HCT116 (cell line): ENCODE data around the gene NAT16. TPM values are rescaled to one million over a fixed set of nuclear protein-coding genes. Genes with fewer than 3 reads are reported as not detected.

ENCODE experiments used
- ATAC-seq: fragments of 200-7000 bp; cut with Tn5 transposase; 2 replicates; pipeline ENCODE4 v1.9.1; 2020; ENCODE audit warnings: mild to moderate bottlenecking, moderate library complexity
- BruUV-seq: library from RNA; stranded (reverse); fragments of 400-500 nt; replicated peaks from 2 replicates; lab custom pipeline; 2021; lab: Mats Ljungman, UMichigan
- CTCF ChIA-PET: fragments of 300-600 bp; sonication (Branson Sonifier 250); formaldehyde crosslinking; loops from one replicate; lab custom pipeline; 2021; ENCODE audit warnings: antibody characterized with exemption; lab: Charles Lee
- POLR2A ChIA-PET: fragments of 300-600, 350-600 bp; sonication (Branson Sonifier 250); formaldehyde crosslinking; loops from one replicate; lab custom pipeline; 2021; ENCODE audit warnings: antibody characterized with exemption; lab: Charles Lee
- RAD21 ChIA-PET, 2 experiments: fragments of 300-600 bp; sonication (Branson Sonifier 250); formaldehyde crosslinking; loops; one replicate each; lab custom pipeline; 2023; ENCODE audit warnings: low total read pairs in 2 of 2; ENCODE audit not compliant: uncharacterized antibody in 2 of 2, unreplicated experiment in 2 of 2, low non-redundant PET in 1 of 2; lab: Charles Lee
- DNase-seq: peaks from one replicate; pipeline ENCODE4 v3.0.0-alpha.2; 2010; ENCODE audit warnings: low read depth, low spot score
- H2AFZ ChIP-seq: fragments of 200-600 bp; shearing (Covaris generic), sonication (generic); 2 replicates; pipeline ENCODE4 v1.6.1; 2017; ENCODE audit warnings: low read depth, mixed run types, mixed read lengths, antibody characterized with exemption, low read length; ENCODE audit not compliant: poor library complexity, severe bottlenecking
- H3K27ac ChIP-seq: 2 replicates; pipeline ENCODE4 v1.5.1; 2012; ENCODE audit warnings: low read depth, low read length
- H3K27me3 ChIP-seq: fragments of 200-600 bp; sonication (generic); 2 replicates; pipeline ENCODE4 v1.6.1; 2016; ENCODE audit warnings: mixed run types, low read length, mixed read lengths; ENCODE audit not compliant: insufficient read depth
- H3K36me3 ChIP-seq, 2 experiments: fragments of 200-500 bp in 1 of 2; fragments of 200-600 bp in 1 of 2; sonication (Bioruptor generic) in 1 of 2; sonication (generic) in 1 of 2; 2 replicates each; pipeline versions ENCODE4 v1.5.1 to v1.6.1; 2014 to 2016; ENCODE audit warnings: low read length in 2 of 2, inconsistent platforms in 1 of 2, mixed read lengths in 1 of 2, mixed run types in 1 of 2; ENCODE audit not compliant: insufficient read depth in 2 of 2, control insufficient read depth in 1 of 2
- H3K4me1 ChIP-seq, 2 experiments: fragments of 200-600 bp in 1 of 2; sonication (generic) in 1 of 2; 2 replicates each; pipeline versions ENCODE4 v1.5.1 to v1.6.1; 2012 to 2017; ENCODE audit warnings: low read length in 2 of 2, inconsistent platforms in 1 of 2, mild to moderate bottlenecking in 1 of 2, mixed read lengths in 1 of 2, mixed run types in 1 of 2, moderate library complexity in 1 of 2; ENCODE audit not compliant: insufficient read depth in 2 of 2, control insufficient read depth in 1 of 2
- H3K4me2 ChIP-seq: fragments of 200-600 bp; sonication (generic); 2 replicates; pipeline ENCODE4 v1.6.1; 2017; ENCODE audit warnings: mixed run types, low read length, mixed read lengths
- H3K4me3 ChIP-seq, 2 experiments: fragments of 200-600 bp in 1 of 2; sonication (generic) in 1 of 2; replicated peaks in 1 of 2; 2 replicates each; pipeline ENCODE4 v1.5.1; 2011 to 2016; ENCODE audit warnings: low read length in 2 of 2, control low read depth in 1 of 2, low read depth in 1 of 2, mild to moderate bottlenecking in 1 of 2, mixed read lengths in 1 of 2, mixed run types in 1 of 2
- H3K79me2 ChIP-seq: fragments of 200-600 bp; sonication (generic); 2 replicates; pipeline ENCODE4 v1.6.1; 2017; ENCODE audit warnings: mild to moderate bottlenecking, mixed run types, low read length, moderate library complexity, mixed read lengths; ENCODE audit not compliant: insufficient read depth
- H3K9ac ChIP-seq: fragments of 200-600 bp; sonication (generic); 2 replicates; pipeline ENCODE4 v1.6.1; 2016; ENCODE audit warnings: low read length, mixed read lengths
- H3K9me2 ChIP-seq: fragments of 200-600 bp; sonication (generic), shearing (Covaris generic); 2 replicates; pipeline ENCODE4 v1.6.1; 2017; ENCODE audit warnings: mixed run types, mild to moderate bottlenecking, moderate library complexity; ENCODE audit not compliant: insufficient read depth
- H3K9me3 ChIP-seq, 2 experiments: fragments of 200-500 bp in 1 of 2; fragments of 200-600 bp in 1 of 2; sonication (Bioruptor generic) in 1 of 2; sonication (generic) in 1 of 2; 2 replicates each; pipeline ENCODE4 v1.6.1; 2014 to 2017; ENCODE audit warnings: low read length in 2 of 2, mixed read lengths in 2 of 2, inconsistent platforms in 1 of 2, low read depth in 1 of 2, mild to moderate bottlenecking in 1 of 2, mixed run types in 1 of 2, moderate library complexity in 1 of 2; ENCODE audit not compliant: control insufficient read depth in 1 of 2, insufficient read depth in 1 of 2
- H4K20me1 ChIP-seq: fragments of 200-600 bp; sonication (generic), shearing (Covaris generic); 2 replicates; pipeline ENCODE4 v1.6.1; 2017; ENCODE audit warnings: mixed run types, mild to moderate bottlenecking, moderate library complexity; ENCODE audit not compliant: insufficient read depth
- CBX3 ChIP-seq: IDR thresholded peaks from 2 replicates; pipeline ENCODE4 v1.6.1; 2012; ENCODE audit warnings: low read depth
- ELF1 ChIP-seq: IDR thresholded peaks from 2 replicates; pipeline ENCODE4 v1.6.1; 2012; ENCODE audit warnings: low read depth, borderline replicate concordance
- EZH2 ChIP-seq: fragments of 200-600 bp; sonication (generic); IDR thresholded peaks from 2 replicates; pipeline ENCODE4 v1.6.1; 2017; ENCODE audit warnings: antibody characterized with exemption, mixed run types
- POLR2AphosphoS5 ChIP-seq: IDR thresholded peaks from 2 replicates; pipeline ENCODE4 v1.6.1; 2011; ENCODE audit warnings: mild to moderate bottlenecking, low read depth, low read length, moderate library complexity
- SIN3A ChIP-seq: IDR thresholded peaks from 2 replicates; pipeline ENCODE4 v1.6.1; 2012; ENCODE audit warnings: low read depth
- TCF7L2 ChIP-seq: IDR thresholded peaks from 2 replicates; pipeline ENCODE4 v1.7.0; 2011; ENCODE audit warnings: borderline replicate concordance, inconsistent platforms; ENCODE audit not compliant: insufficient read depth, insufficient read length; ENCODE audit errors: extremely low read depth
- ZNF274 ChIP-seq: fragments of 200-500 bp; sonication (Bioruptor generic); IDR thresholded peaks from 2 replicates; pipeline ENCODE4 v1.6.1; 2014; ENCODE audit warnings: mild to moderate bottlenecking, low read depth, low read length, inconsistent platforms
- intact Hi-C: fragments of 100-400 bp; cut with micrococcal nuclease; formaldehyde crosslinking; loops from 2 replicates; pipeline ENCODE4 v1.10.0; 2022
- total RNA-seq: library from RNA; stranded (reverse); gene quantifications from one replicate; pipeline ENCODE4 v1.2.1, GENCODE V29; 2021; ENCODE audit not compliant: unreplicated experiment
- TF ChIP-seq, protein P1 (sequence below): IDR thresholded peaks from 2 replicates; pipeline ENCODE4 v1.6.1; 2011; ENCODE audit warnings: mild to moderate bottlenecking, low read length, moderate library complexity; ENCODE audit not compliant: insufficient replicate concordance; ENCODE audit errors: extremely low read depth
- TF ChIP-seq, protein P2 (sequence below): IDR thresholded peaks from 2 replicates; pipeline ENCODE4 v1.6.1; 2012
- TF ChIP-seq, protein P3 (sequence below), 3 experiments: fragments of 200-600 bp in 1 of 3; sonication (generic) in 1 of 3; IDR thresholded peaks in 2 of 3; conservative IDR thresholded peaks in 1 of 3; 2 replicates each; pipeline ENCODE4 v1.5.1; 2012 to 2017; ENCODE audit warnings: low read depth in 2 of 3, low read length in 2 of 3, antibody characterized with exemption in 1 of 3, borderline replicate concordance in 1 of 3, control low read depth in 1 of 3, mild to moderate bottlenecking in 1 of 3, mixed read lengths in 1 of 3, mixed run types in 1 of 3, moderate library complexity in 1 of 3; ENCODE audit not compliant: insufficient read depth in 1 of 3

Gene NAT16
- total RNA-seq, 1 experiment from 2014 or later: 2.0 TPM

GRCh38 chr7:101170617-101171441, 9.3 kb downstream of the NAT16 start:
- no peaks in the 10 kb centered on the region for H3K9me3 ChIP-seq
- no peak overlapping the region for H2AFZ ChIP-seq
- no peak for DNase-seq
- no peaks in the 10 kb centered on the region for H3K36me3 ChIP-seq
- H3K27ac ChIP-seq: no peak overlapping the region
- H3K9ac ChIP-seq: no peak overlapping the region
- H3K4me2 ChIP-seq: 0 out of 2 replicates have a peak overlapping the region, but pooled peaks have one; percentile 80
- ChIA-PET RAD21 (interaction anchor here in 1 of 2 experiments (0.6 kb wide), 1 partner anchor 9 kb away, joined by 3 read pairs; no protein-coding TSS in a partner anchor), POLR2A (interaction anchor here (1.1 kb wide), 1 partner anchor 8 kb away, joined by 3 read pairs; no protein-coding TSS in a partner anchor), CTCF (interaction anchor here (1.0 to 1.6 kb wide), 4 partner anchors 12 to 112 kb away, joined by 3 to 12 read pairs (median 4); no protein-coding TSS in a partner anchor)
- BruUV-seq: TSS peak; percentile 12
- H3K27me3 ChIP-seq: no peaks in the 10 kb centered on the region
- no peaks in the 10 kb centered on the region for H3K79me2 ChIP-seq
- intact Hi-C loops: no loop called here
- H3K4me1 ChIP-seq: peaks cover 46 to 77% of the 10 kb centered on the region in 2 experiments
- no peaks in the 10 kb centered on the region for H3K9me2 ChIP-seq
- TF ChIP-seq TCF7L2: peak; percentile 26
- TF ChIP-seq ELF1: no peak
- TF ChIP-seq, all 23 proteins: peak for 1
- H4K20me1 ChIP-seq: no peaks in the 10 kb centered on the region
- no peak for ATAC-seq
- no peak overlapping the region for H3K4me3 ChIP-seq

- BruUV-seq: no TSS peak
- H4K20me1 ChIP-seq: no peaks in the 10 kb centered on the region
- H3K27ac ChIP-seq: no peak overlapping the region
- ChIA-PET CTCF (interaction anchor here (1.0 to 1.6 kb wide), 3 partner anchors 12 to 26 kb away, joined by 3 to 12 read pairs (median 3); no protein-coding TSS in a partner anchor), RAD21 (no interaction called here), POLR2A (no interaction called here)
- peaks cover 50 to 84% of the 10 kb centered on the region in 2 experiments for H3K4me1 ChIP-seq
- intact Hi-C loops: loop anchor here (1.0 kb wide), 1 partner anchor 26 kb away; no protein-coding TSS in a partner anchor
- ATAC-seq (peak; percentile 43), DNase-seq (no peak)
- H3K9me2 ChIP-seq: no peaks in the 10 kb centered on the region
- no peaks in the 10 kb centered on the region for H3K27me3 ChIP-seq
- peak overlapping the region; percentile 49 to 55 for H3K4me3 ChIP-seq
- peak overlapping the region; percentile 54 for H3K9ac ChIP-seq
- H3K9me3 ChIP-seq: no peaks in the 10 kb centered on the region
- H2AFZ ChIP-seq: no peak overlapping the region
- peak overlapping the region; percentile 80 for H3K4me2 ChIP-seq
- H3K36me3 ChIP-seq: no peaks in the 10 kb centered on the region
- H3K79me2 ChIP-seq: no peaks in the 10 kb centered on the region
- peak; percentile 39; the same call in 1 of the 2 replicates for TF ChIP-seq POLR2AphosphoS5
- TF ChIP-seq CBX3: no peak
- TF ChIP-seq, protein P1, sequence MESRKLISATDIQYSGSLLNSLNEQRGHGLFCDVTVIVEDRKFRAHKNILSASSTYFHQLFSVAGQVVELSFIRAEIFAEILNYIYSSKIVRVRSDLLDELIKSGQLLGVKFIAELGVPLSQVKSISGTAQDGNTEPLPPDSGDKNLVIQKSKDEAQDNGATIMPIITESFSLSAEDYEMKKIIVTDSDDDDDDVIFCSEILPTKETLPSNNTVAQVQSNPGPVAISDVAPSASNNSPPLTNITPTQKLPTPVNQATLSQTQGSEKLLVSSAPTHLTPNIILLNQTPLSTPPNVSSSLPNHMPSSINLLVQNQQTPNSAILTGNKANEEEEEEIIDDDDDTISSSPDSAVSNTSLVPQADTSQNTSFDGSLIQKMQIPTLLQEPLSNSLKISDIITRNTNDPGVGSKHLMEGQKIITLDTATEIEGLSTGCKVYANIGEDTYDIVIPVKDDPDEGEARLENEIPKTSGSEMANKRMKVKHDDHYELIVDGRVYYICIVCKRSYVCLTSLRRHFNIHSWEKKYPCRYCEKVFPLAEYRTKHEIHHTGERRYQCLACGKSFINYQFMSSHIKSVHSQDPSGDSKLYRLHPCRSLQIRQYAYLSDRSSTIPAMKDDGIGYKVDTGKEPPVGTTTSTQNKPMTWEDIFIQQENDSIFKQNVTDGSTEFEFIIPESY: no peak
- TF ChIP-seq, protein P2, sequence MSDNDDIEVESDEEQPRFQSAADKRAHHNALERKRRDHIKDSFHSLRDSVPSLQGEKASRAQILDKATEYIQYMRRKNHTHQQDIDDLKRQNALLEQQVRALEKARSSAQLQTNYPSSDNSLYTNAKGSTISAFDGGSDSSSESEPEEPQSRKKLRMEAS: no peak
- TF ChIP-seq ELF1: no peak
- no peak for TF ChIP-seq ZNF274
- no peak for TF ChIP-seq SIN3A
- TF ChIP-seq EZH2: no peak
- TF ChIP-seq, protein P3, sequence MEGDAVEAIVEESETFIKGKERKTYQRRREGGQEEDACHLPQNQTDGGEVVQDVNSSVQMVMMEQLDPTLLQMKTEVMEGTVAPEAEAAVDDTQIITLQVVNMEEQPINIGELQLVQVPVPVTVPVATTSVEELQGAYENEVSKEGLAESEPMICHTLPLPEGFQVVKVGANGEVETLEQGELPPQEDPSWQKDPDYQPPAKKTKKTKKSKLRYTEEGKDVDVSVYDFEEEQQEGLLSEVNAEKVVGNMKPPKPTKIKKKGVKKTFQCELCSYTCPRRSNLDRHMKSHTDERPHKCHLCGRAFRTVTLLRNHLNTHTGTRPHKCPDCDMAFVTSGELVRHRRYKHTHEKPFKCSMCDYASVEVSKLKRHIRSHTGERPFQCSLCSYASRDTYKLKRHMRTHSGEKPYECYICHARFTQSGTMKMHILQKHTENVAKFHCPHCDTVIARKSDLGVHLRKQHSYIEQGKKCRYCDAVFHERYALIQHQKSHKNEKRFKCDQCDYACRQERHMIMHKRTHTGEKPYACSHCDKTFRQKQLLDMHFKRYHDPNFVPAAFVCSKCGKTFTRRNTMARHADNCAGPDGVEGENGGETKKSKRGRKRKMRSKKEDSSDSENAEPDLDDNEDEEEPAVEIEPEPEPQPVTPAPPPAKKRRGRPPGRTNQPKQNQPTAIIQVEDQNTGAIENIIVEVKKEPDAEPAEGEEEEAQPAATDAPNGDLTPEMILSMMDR (IDR thresholded peaks at IDR 0.05 in 2 of 3, conservative IDR thresholded peaks at IDR 0.05 in 1 of 3; ENCODE audit: borderline replicate concordance in 1 of 3, insufficient read depth in 1 of 3, low read depth in 2 of 3, low read length in 2 of 3): peak in 2 of 3 experiments; percentile 93 to 94; a peak in 4 of 6 replicates
Observed at GRCh38 chr7:101169838-101170551, 10.1 kb downstream of the NAT16 start.
